Naive thymus-derived CD4-positive, alpha-beta T cell (primary cell): ENCODE results near the gene JUP. TPM values are rescaled to one million over a fixed set of nuclear protein-coding genes. Genes with fewer than 3 reads are reported as not detected.
"Not testable (repeated sequence)": the region's sequence is repeated elsewhere in the genome, so short reads cannot be mapped to it uniquely, and the experiment has no call there.

ENCODE experiments used
- ATAC-seq: fragments of 150-1000 bp; cut with Tn5 transposase; 2 replicates; pipeline ENCODE4 v1.10.0; 2021; ENCODE audit warnings: mild to moderate bottlenecking, moderate library complexity
- CTCF ChIA-PET: fragments of 350-600 bp; sonication (Branson Sonifier 250); formaldehyde crosslinking; loops from one replicate; lab custom pipeline; 2021; ENCODE audit warnings: antibody characterized with exemption; lab: Charles Lee
- POLR2A ChIA-PET: fragments of 350-600 bp; sonication (Branson Sonifier 250); formaldehyde crosslinking; loops from one replicate; lab custom pipeline; 2021; ENCODE audit warnings: antibody characterized with exemption, inconsistent platforms; lab: Charles Lee
- DNase-seq, 9 donors: peaks; one replicate each; pipeline versions ENCODE4 v3.0.0 to v3.0.0-alpha.2; 2020 to 2022; ENCODE audit warnings: mixed read lengths in 1 of 9
- H3K27ac ChIP-seq: one replicate; pipeline ENCODE4 v1.7.0; 2013; ENCODE audit warnings: mild to moderate bottlenecking, low read depth, low read length, moderate library complexity
- H3K27me3 ChIP-seq, 2 donors: one replicate each; pipeline ENCODE4 v1.7.0; 2013; ENCODE audit warnings: low read length in 2 of 2, mild to moderate bottlenecking in 2 of 2, moderate library complexity in 2 of 2; ENCODE audit not compliant: control insufficient read depth in 2 of 2, insufficient read depth in 2 of 2
- H3K36me3 ChIP-seq, 3 experiments: 1 replicate in 2 of 3; 2 replicates in 1 of 3; pipeline ENCODE4 v1.7.0; 2013; ENCODE audit warnings: low read length in 3 of 3, mild to moderate bottlenecking in 3 of 3, moderate library complexity in 1 of 3; ENCODE audit not compliant: insufficient read depth in 3 of 3, control insufficient read depth in 2 of 3
- H3K4me1 ChIP-seq, 2 donors: one replicate each; pipeline ENCODE4 v1.7.0; 2013; ENCODE audit warnings: low read length in 2 of 2, mild to moderate bottlenecking in 2 of 2, moderate library complexity in 1 of 2; ENCODE audit not compliant: control insufficient read depth in 2 of 2, insufficient read depth in 2 of 2
- H3K4me3 ChIP-seq: 2 replicates; pipeline ENCODE4 v1.7.0; 2013; ENCODE audit warnings: mild to moderate bottlenecking, low read length
- H3K9me3 ChIP-seq, 3 experiments: 1 replicate in 2 of 3; 2 replicates in 1 of 3; pipeline ENCODE4 v1.7.0; 2013; ENCODE audit warnings: low read length in 3 of 3; ENCODE audit not compliant: control insufficient read depth in 2 of 3
- H3K27ac Mint-ChIP-seq, 9 donors: one replicate each; pipeline ENCODE4 v1.8.0; 2020 to 2022; ENCODE audit warnings: mixed read lengths in 9 of 9, mild to moderate bottlenecking in 8 of 9, moderate library complexity in 5 of 9, inconsistent platforms in 2 of 9
- H3K27me3 Mint-ChIP-seq, 5 donors: one replicate each; pipeline ENCODE4 v1.8.0; 2021 to 2022; ENCODE audit warnings: mixed read lengths in 5 of 5, mild to moderate bottlenecking in 1 of 5
- H3K36me3 Mint-ChIP-seq, 5 donors: one replicate each; pipeline ENCODE4 v1.8.0; 2020 to 2022; ENCODE audit warnings: mixed read lengths in 5 of 5, mild to moderate bottlenecking in 3 of 5, inconsistent platforms in 1 of 5
- H3K4me1 Mint-ChIP-seq, 7 donors: one replicate each; pipeline ENCODE4 v1.8.0; 2020 to 2022; ENCODE audit warnings: mixed read lengths in 7 of 7, mild to moderate bottlenecking in 3 of 7, inconsistent platforms in 1 of 7
- H3K4me3 Mint-ChIP-seq, 10 donors: one replicate each; pipeline ENCODE4 v1.8.0; 2020 to 2022; ENCODE audit warnings: mild to moderate bottlenecking in 10 of 10, mixed read lengths in 10 of 10, moderate library complexity in 6 of 10, inconsistent platforms in 2 of 10
- H3K9me3 Mint-ChIP-seq, 11 donors: one replicate each; pipeline ENCODE4 v1.8.0; 2020 to 2022; ENCODE audit warnings: mixed read lengths in 11 of 11, mild to moderate bottlenecking in 4 of 11, inconsistent platforms in 1 of 11, moderate library complexity in 1 of 11
- intact Hi-C, 2 donors: fragments of 100-400 bp; cut with micrococcal nuclease; formaldehyde crosslinking; loops; one replicate each; pipeline ENCODE4 v1.15.1; 2023
- polyA plus RNA-seq, 2 donors: library from polyadenylated mRNA; unstranded; fragments of 300-500 nt; fragmentation: Illumina TruSeq; gene quantifications; one replicate each; pipeline ENCODE4 v1.2.3, GENCODE V29; 2021
- total RNA-seq, 6 experiments: library from RNA in 5 of 6; stranded (reverse) in 5 of 6; gene quantifications; 1 replicate in 5 of 6; 2 replicates in 1 of 6; pipeline ENCODE4 v1.2.3 and lab custom pipeline; 2021 to 2026

JUP gene
- total and polyA plus RNA-seq, 7 experiments from 2014 or later = 0.19 to 8.2 (median 0.49) TPM

GRCh38 chr17:41777157-41777573 is 9.3 kb downstream of the JUP start:
- no peaks in the 10 kb centered on the region for H3K36me3 ChIP-seq
- Mint-ChIP-seq H3K4me1 (no peaks in the 10 kb centered on the region), H3K9me3 (no peaks in the 10 kb centered on the region), H3K27ac (no peak overlapping the region), H3K27me3 (peaks cover 4 to 13% (median 10%) of the 10 kb centered on the region in 5 donors), H3K4me3 (no peak overlapping the region), H3K36me3 (peaks cover 0 to 3% (median 0%) of the 10 kb centered on the region in 5 donors)
- H3K9me3 ChIP-seq = no peaks in the 10 kb centered on the region
- H3K4me1 ChIP-seq = no peaks in the 10 kb centered on the region
- no peak overlapping the region for H3K4me3 ChIP-seq
- ChIA-PET POLR2A (no interaction called here), CTCF (no interaction called here)
- intact Hi-C loops = no loop called here
- ATAC-seq (no peak), DNase-seq (no peak)
- H3K27ac ChIP-seq = no peak overlapping the region
- no peaks in the 10 kb centered on the region for H3K27me3 ChIP-seq

- H3K27ac Mint-ChIP-seq, ATAC-seq, H3K4me1 Mint-ChIP-seq, H3K4me1 ChIP-seq, H3K4me3 ChIP-seq, H3K9me3 Mint-ChIP-seq, H3K9me3 ChIP-seq, H3K36me3 Mint-ChIP-seq, DNase-seq, H3K36me3 ChIP-seq, H3K27ac ChIP-seq, H3K4me3 Mint-ChIP-seq, CTCF ChIA-PET, H3K27me3 Mint-ChIP-seq, intact Hi-C loops, H3K27me3 ChIP-seq: not testable (repeated sequence)
- POLR2A ChIA-PET = interaction anchor here (0.8 kb wide), 1 partner anchor 87 kb away, joined by 3 read pairs; no protein-coding TSS in a partner anchor
Measured at GRCh38 chr17:41776262-41776900, 10.1 kb downstream of the JUP start.

- Histone ChIP-seq H3K27ac (no peak overlapping the region), H3K9me3 (no peaks in the 10 kb centered on the region), H3K27me3 (no peaks in the 10 kb centered on the region), H3K36me3 (no peaks in the 10 kb centered on the region), H3K4me3 (no peak overlapping the region), H3K4me1 (no peaks in the 10 kb centered on the region)
- ChIA-PET POLR2A (interaction anchor here (0.6 to 0.8 kb wide), 2 partner anchors 80 to 86 kb away, joined by 3 read pairs; no protein-coding TSS in a partner anchor), CTCF (no interaction called here)
- H3K4me1 Mint-ChIP-seq = no peaks in the 10 kb centered on the region
- no peak overlapping the region for H3K27ac Mint-ChIP-seq
- peaks cover 0 to 3% (median 0%) of the 10 kb centered on the region in 5 donors for H3K36me3 Mint-ChIP-seq
- H3K27me3 Mint-ChIP-seq = peaks cover 0 to 9% (median 4%) of the 10 kb centered on the region in 5 donors
- DNase-seq = no peak
- intact Hi-C loops = no loop called here
- no peaks in the 10 kb centered on the region for H3K9me3 Mint-ChIP-seq
- H3K4me3 Mint-ChIP-seq = no peak overlapping the region
- no peak for ATAC-seq
Measured at GRCh38 chr17:41775394-41776226, 10.9 kb downstream of the JUP start.

GRCh38 chr17:41773731-41774193 is 12.7 kb downstream of the JUP start:
- H3K4me1 Mint-ChIP-seq = no peaks in the 10 kb centered on the region
- peaks cover 0 to 7% (median 4%) of the 10 kb centered on the region in 5 donors for H3K27me3 Mint-ChIP-seq
- H3K27ac ChIP-seq = no peak overlapping the region
- no peaks in the 10 kb centered on the region for H3K36me3 ChIP-seq
- CTCF ChIA-PET = interaction anchor here (1.4 kb wide), 1 partner anchor 12 kb away, joined by 3 read pairs; the partner anchor contains the start of gene JUP
- ATAC-seq (no peak), DNase-seq (no peak)
- no peaks in the 10 kb centered on the region for H3K9me3 Mint-ChIP-seq
- H3K27ac Mint-ChIP-seq = no peak overlapping the region
- H3K4me3 Mint-ChIP-seq = no peak overlapping the region
- no peaks in the 10 kb centered on the region for H3K4me1 ChIP-seq
- H3K4me3 ChIP-seq = no peak overlapping the region
- intact Hi-C loops = no loop called here
- H3K27me3 ChIP-seq = no peaks in the 10 kb centered on the region
- POLR2A ChIA-PET = no interaction called here
- H3K9me3 ChIP-seq = no peaks in the 10 kb centered on the region
- peaks cover 0 to 3% (median 0%) of the 10 kb centered on the region in 5 donors for H3K36me3 Mint-ChIP-seq

- Histone ChIP-seq H3K4me3 (no peak overlapping the region), H3K27me3 (no peaks in the 10 kb centered on the region), H3K36me3 (no peaks in the 10 kb centered on the region), H3K27ac (no peak overlapping the region), H3K9me3 (no peaks in the 10 kb centered on the region), H3K4me1 (no peaks in the 10 kb centered on the region)
- intact Hi-C loops = no loop called here
- DNase-seq (no peak), ATAC-seq (no peak)
- POLR2A ChIA-PET = no interaction called here
- no peaks in the 10 kb centered on the region for H3K9me3 Mint-ChIP-seq
- no peak overlapping the region for H3K4me3 Mint-ChIP-seq
- H3K27ac Mint-ChIP-seq = no peak overlapping the region
- H3K27me3 Mint-ChIP-seq = peaks cover 0 to 5% (median 4%) of the 10 kb centered on the region in 5 donors
- H3K4me1 Mint-ChIP-seq = no peaks in the 10 kb centered on the region
- peaks cover 0 to 3% (median 0%) of the 10 kb centered on the region in 5 donors for H3K36me3 Mint-ChIP-seq
- CTCF ChIA-PET = interaction anchor here (1.4 kb wide), 1 partner anchor 13 kb away, joined by 3 read pairs; the partner anchor contains the start of gene JUP
Measured at GRCh38 chr17:41773190-41773588, 13.3 kb downstream of the JUP start.

- no peaks in the 10 kb centered on the region for H3K4me1 ChIP-seq
- POLR2A ChIA-PET = no interaction called here
- no peaks in the 10 kb centered on the region for H3K27me3 ChIP-seq
- H3K9me3 ChIP-seq = no peaks in the 10 kb centered on the region
- H3K4me3 Mint-ChIP-seq = no peak overlapping the region
- H3K4me1 Mint-ChIP-seq = no peaks in the 10 kb centered on the region
- H3K27ac Mint-ChIP-seq = no peak overlapping the region
- peaks cover 0 to 5% (median 4%) of the 10 kb centered on the region in 5 donors for H3K27me3 Mint-ChIP-seq
- peaks cover 0 to 3% (median 0%) of the 10 kb centered on the region in 5 donors for H3K36me3 Mint-ChIP-seq
- intact Hi-C loops = no loop called here
- H3K27ac ChIP-seq = no peak overlapping the region
- H3K9me3 Mint-ChIP-seq = no peaks in the 10 kb centered on the region
- ATAC-seq (no peak), DNase-seq (no peak)
- no peaks in the 10 kb centered on the region for H3K36me3 ChIP-seq
- CTCF ChIA-PET = no interaction called here
- no peak overlapping the region for H3K4me3 ChIP-seq
Measured at GRCh38 chr17:41772586-41773189, 13.8 kb downstream of the JUP start.
